CD4-positive, alpha-beta T cell treated with Interleukin-17A for 4 hours (primary cell): Measurements from ENCODE around the gene SFMBT2.

Experiments
- DNase-seq: peaks from one replicate; pipeline ENCODE4 v3.0.0-alpha.2; 2020; ENCODE audit warnings: mixed read lengths

Gene SFMBT2

DNA sequence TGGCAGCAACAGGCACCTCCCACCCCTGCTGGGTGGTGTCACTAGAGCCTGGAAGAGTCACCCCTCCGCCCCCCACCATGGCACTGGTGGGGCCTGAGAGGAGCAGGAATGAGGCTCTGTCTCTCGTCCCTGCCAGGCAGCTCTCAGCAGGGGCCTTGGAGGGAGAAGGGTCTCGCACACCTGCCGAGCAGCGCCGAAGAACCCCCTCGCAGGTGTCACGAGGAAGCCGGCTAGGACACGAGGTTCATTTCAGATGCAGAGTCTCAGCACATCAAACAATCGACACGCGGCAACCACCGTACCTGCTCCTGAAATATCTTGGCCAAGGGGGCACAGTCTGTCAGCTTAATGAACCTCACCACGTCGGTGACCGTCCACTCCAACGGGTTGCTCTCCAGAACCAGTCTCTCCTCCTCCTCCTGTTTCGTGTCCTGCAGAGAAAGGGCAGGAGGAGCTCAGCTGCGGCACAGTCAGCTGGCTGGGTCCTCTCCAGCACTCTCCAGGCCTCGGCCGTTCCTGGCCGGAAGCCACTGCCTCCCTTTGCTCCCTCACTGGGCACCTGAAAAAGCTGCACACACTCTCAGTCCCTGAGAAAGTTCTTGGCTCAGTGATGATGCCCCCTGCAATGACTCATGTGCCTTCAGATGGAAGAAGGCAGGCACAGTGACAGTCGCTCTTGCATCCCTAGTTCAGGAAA, 240.1 kb downstream of the SFMBT2 start:
- no peak for DNase-seq

DNA sequence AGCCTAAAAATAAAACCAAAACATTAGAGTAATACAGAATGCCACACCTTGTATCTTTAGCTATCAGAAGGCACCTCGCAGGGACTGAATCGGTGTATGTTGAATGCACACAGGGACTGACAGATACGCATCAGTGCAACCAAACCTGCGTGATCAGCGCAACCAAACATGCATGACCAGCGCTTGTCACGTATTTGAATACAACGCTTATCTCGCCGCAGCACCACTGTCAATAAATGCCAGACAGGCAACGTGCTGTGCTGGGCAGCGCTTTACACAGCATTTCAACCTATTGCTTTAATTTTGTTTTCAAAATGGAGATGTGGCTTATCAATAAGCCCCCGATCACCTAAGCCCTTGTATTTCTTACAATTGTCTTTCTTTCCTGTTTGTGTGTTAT, 242.4 kb downstream of the SFMBT2 start:
- DNase-seq = no peak

DNA sequence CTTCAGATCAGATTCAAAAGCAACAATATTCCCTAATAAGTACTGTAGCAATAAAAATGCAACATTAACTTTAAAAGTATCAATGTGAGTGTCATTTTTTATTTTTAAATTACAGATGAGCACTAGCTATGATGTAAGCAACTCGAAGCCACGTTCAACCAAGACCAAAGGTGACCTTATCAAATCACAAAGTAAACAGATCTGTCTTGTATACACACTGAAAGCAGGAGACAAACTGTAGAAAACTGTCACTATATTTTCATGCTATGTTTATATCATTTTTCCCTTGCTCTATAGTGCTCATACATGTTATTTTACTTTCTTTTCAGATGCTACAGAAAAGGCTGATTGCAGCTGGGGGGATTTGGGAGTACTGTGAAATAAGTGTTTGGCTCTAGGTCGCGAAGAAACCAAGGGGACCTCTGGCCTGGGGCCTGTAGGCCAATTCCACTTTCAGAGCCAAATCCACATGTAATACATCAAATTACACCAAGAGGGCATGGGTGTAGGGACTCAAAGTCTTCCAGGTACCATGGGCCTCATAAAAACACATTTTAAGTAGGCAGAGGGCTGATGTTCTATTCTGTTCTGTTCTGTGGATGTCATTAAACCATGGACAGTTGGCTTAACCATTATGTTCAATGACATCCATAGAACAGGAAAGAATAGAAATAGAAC, 245.2 kb downstream of the SFMBT2 start:
- no peak for DNase-seq

- DNase-seq = no peak
These were observed 245.9 kb downstream of the SFMBT2 start for GRCh38 chr10:7164955-7165354.

DNA sequence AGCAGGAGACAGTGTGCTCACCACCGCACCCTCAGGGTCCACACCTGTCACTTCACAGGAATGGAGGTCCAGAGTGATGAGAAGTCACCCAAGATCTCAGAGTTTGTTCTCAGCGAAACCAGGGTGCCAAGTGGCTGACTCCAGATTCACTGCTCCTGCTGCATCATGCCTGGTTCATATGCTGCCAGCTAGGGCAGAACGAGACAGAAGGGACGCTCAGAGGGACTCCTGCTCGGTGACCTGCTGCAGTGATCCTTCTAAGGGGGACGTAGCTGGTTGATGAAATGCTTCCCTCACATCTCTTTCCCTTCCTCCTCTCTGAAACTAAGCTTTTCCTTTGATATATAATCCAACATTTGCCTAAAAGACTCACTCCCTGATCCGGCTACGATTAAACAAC, 248.5 kb downstream of the SFMBT2 start:
- no peak for DNase-seq

GRCh38 chr10:7161484-7162250, 249.2 kb downstream of the SFMBT2 start:
- no peak for DNase-seq

DNA sequence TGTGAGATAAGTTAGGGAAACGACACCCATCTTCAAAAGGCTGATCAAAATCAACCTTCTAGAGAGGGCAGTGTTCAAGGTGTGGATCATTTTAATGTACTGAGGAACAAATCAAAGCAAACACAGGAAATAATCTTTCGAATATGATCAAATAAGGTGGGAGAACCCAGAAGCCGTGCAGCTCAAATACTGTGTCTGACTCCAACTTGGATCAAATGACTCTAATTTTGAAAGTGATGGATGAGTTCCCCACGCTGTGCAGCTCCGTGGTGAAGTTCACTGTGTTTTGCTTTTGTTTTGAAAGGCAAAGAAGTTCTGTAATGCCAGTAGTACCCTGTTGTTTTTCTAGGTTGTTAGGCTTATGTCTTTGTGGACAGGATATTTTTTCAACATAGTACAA, 250.9 kb downstream of the SFMBT2 start:
- no peak for DNase-seq

GRCh38 chr10:7159517-7159916, 251.3 kb downstream of the SFMBT2 start:
- DNase-seq = no peak

DNA sequence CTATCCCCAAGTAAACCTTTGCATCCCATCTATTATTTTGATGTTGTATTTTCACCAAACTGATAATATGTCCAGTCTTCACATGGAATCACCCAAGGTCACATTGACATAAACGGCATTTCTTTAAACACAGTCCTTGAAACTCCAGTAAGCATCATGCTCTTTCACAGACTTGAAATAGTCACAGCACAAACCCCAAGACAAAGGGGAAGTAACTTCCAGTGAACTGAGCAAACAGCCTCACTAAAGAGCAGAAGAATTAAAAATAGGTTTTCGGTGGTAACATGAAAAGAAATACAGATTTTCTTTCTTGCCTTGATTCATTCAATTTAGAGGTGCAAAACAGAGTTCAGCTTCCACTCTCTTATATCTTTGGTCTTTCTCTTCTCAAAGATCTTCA, 253.7 kb downstream of the SFMBT2 start:
- no peak for DNase-seq

GRCh38 chr10:7153750-7154149, 257.1 kb downstream of the SFMBT2 start:
- no peak for DNase-seq

DNA sequence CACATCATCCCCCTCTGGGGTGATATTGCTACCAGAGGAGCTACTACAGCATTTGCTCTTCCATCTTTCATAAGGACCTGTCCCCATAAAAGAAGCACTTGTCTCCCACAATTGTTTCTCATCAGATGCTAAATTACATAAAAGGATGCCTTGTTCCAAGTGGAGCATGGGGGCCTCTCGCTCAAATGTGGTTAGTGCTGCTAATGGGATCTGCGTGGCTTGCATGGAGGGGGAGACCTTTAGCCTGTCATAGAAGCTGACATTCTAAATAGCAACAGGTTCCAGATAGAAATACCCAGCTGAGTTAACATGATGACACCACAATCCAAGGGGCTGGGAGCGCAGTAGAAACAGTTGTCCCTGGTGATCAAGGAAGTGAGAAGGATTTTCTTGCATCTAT, 257.9 kb downstream of the SFMBT2 start:
- DNase-seq = no peak

GRCh38 chr10:7152341-7152740, 258.5 kb downstream of the SFMBT2 start:
- no peak for DNase-seq

- no peak for DNase-seq
These were observed 259.3 kb downstream of the SFMBT2 start for GRCh38 chr10:7151538-7151937.

GRCh38 chr10:7150349-7150748, 260.5 kb downstream of the SFMBT2 start:
- DNase-seq = no peak

DNA sequence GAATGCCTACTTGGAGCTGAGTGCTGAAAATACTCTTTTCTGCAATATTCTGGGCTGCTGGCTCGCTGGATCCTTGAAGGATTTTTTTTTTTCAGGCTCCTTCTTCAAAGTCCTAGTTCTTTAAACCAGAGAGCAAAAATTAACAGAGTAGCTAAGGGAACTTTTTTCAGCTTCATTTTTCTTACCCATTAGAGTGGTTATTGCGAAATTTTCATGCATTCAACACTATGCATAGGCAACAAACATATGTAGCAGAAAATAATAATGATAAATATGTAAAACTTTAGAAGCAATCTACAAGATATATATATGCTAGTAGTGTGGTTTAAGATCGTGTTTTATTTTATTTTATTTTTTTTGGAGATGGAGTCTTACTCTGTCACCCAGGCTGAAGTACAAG, 264.6 kb downstream of the SFMBT2 start:
- no peak for DNase-seq

- DNase-seq = no peak
These were observed 274.8 kb downstream of the SFMBT2 start for GRCh38 chr10:7136016-7136415.

DNA sequence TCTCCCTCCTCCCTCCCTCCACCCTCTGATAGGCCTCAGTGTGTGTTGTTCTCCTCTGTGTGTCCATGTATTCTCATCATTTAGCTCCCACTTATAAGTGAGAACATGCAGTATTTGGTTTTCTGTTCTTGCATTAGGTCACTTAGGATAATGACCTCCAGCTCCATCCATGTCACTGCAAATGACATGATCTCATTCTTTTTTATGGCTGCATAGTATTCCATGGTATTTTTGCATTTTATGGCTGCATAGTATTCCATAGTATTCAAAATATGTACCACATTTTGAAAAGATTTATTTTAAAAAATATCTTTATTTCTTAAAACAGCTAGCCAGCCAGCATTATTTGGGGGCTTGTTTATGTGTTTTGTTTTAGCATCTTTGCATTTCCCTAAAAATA, 275.6 kb downstream of the SFMBT2 start:
- DNase-seq = no peak

DNA sequence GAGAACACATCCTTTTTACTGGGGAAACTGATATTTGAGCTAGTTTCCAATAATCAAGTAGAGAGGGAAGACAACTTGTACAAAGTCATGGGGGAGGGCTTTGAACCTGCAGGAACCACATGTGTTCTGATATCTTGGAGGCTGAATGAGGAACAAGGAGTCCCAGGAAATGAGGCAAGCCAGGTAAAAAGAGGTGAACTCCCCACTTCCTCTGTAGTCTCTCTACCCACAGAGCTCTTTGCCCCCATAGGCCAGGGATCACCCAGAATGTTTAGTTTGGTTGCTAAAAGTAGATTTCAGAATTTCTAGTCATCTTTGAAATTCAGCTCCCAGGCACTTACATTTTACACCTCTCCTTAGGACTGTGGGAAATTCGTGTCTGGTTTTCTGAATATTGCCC, 276.4 kb downstream of the SFMBT2 start:
- no peak for DNase-seq

- no peak for DNase-seq
These were observed 276.9 kb downstream of the SFMBT2 start for GRCh38 chr10:7133958-7134357.

GRCh38 chr10:7133278-7133677, 277.6 kb downstream of the SFMBT2 start:
- no peak for DNase-seq

DNA sequence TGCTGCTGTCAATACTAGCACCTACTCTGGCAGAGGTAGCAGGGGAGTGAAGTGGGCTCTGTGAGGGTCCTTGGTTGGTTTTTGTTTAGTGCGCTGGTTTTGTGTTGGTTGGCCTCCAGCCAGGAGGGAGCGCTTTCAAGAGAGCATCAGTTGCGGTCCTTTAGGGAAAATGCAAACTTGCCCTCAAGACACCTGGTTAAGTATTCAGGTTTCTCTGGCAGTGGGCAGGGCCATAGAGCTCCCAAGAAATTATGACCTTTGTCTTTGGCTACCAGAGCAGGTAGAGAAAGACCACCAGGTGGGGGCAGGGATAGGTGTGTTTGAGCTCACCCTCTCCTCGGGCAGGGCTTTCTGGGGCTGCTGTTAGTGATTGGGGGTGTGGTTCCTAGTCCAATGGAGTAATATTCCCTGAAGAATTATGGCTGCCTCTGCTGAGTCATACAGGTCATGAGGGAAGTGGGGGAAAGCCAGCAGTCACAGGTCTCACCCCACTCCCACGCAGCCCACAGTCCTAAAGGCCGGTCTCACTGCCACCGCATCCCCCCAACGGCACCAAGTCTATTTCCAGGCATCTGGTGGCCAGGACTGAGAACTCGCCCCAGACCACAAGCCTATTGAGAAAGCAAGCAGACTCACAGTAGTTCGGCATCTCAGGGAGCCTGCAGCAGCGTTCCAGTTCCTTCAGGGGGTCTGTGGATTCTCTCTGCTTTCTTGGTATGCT, 280.5 kb downstream of the SFMBT2 start:
- DNase-seq = no peak

GRCh38 chr10:7123774-7124173, 287.1 kb downstream of the SFMBT2 start:
- DNase-seq = no peak

- no peak for DNase-seq
These were observed 288.3 kb downstream of the SFMBT2 start for GRCh38 chr10:7122561-7122960.
